Stimulated activated naive CD8-positive, alpha-beta T cell treated with anti-CD3 and anti-CD28 coated beads, Interleukin-15, amount 100 ng/mL, for 72 hours (primary cell): ENCODE data around the gene TMEM59L.
"Not testable (repeated sequence)": the region's sequence is repeated elsewhere in the genome, so short reads cannot be mapped to it uniquely, and the experiment has no call there.

Experiments
- ATAC-seq: fragments of 150-1000 bp; cut with Tn5 transposase; 2 replicates; pipeline ENCODE4 v1.10.0; 2021; ENCODE audit warnings: mild to moderate bottlenecking, moderate library complexity
- DNase-seq, 2 donors: peaks; one replicate each; pipeline ENCODE4 v3.0.0; 2021 to 2022
- H3K27ac Mint-ChIP-seq, 2 donors: one replicate each; pipeline ENCODE4 v1.8.0; 2022; ENCODE audit warnings: mild to moderate bottlenecking in 2 of 2, mixed read lengths in 2 of 2, moderate library complexity in 2 of 2
- H3K27me3 Mint-ChIP-seq: one replicate; pipeline ENCODE4 v1.8.0; 2022; ENCODE audit warnings: mixed read lengths
- H3K4me1 Mint-ChIP-seq: one replicate; pipeline ENCODE4 v1.8.0; 2022; ENCODE audit warnings: mild to moderate bottlenecking, mixed read lengths
- H3K4me3 Mint-ChIP-seq, 2 donors: one replicate each; pipeline ENCODE4 v1.8.0; 2022; ENCODE audit warnings: mild to moderate bottlenecking in 2 of 2, mixed read lengths in 2 of 2, moderate library complexity in 1 of 2
- H3K9me3 Mint-ChIP-seq, 2 donors: one replicate each; pipeline ENCODE4 v1.8.0; 2022; ENCODE audit warnings: mixed read lengths in 2 of 2

The TMEM59L gene

GRCh38 chr19:18590273-18591272, 22.1 kb upstream of the TMEM59L start:
- DNase-seq (peak in 1 of 2 donors; percentile 38), ATAC-seq (no peak)
- no peaks in the 10 kb centered on the region for H3K9me3 Mint-ChIP-seq
- peak overlapping the region in 1 of 2 donors; percentile 53 for H3K27ac Mint-ChIP-seq
- peaks cover 73% of the 10 kb centered on the region for H3K4me1 Mint-ChIP-seq
- H3K4me3 Mint-ChIP-seq, result peak overlapping the region; percentile 91 to 95
- peaks cover 12% of the 10 kb centered on the region for H3K27me3 Mint-ChIP-seq

- Mint-ChIP-seq H3K27ac (no peak overlapping the region), H3K4me1 (peaks cover 79% of the 10 kb centered on the region), H3K9me3 (no peaks in the 10 kb centered on the region), H3K4me3 (no peak overlapping the region), H3K27me3 (peaks cover 25% of the 10 kb centered on the region)
- ATAC-seq (no peak), DNase-seq (no peak)
These were observed 20.8 kb upstream of the TMEM59L start for GRCh38 chr19:18591735-18592385.

- not testable (repeated sequence) for ATAC-seq, DNase-seq, H3K4me3 Mint-ChIP-seq, H3K27ac Mint-ChIP-seq, H3K9me3 Mint-ChIP-seq
- peaks cover 76% of the 10 kb centered on the region for H3K4me1 Mint-ChIP-seq
- peaks cover 28% of the 10 kb centered on the region for H3K27me3 Mint-ChIP-seq
These were observed 19.9 kb upstream of the TMEM59L start for GRCh38 chr19:18592732-18593131.

GRCh38 chr19:18593367-18594095, 19.1 kb upstream of the TMEM59L start:
- no peak overlapping the region for H3K27ac Mint-ChIP-seq
- H3K4me3 Mint-ChIP-seq, result peak overlapping the region; percentile 47 to 83
- H3K27me3 Mint-ChIP-seq, result peaks cover 36% of the 10 kb centered on the region
- DNase-seq, result peak in 1 of 2 donors; percentile 30
- H3K9me3 Mint-ChIP-seq, result no peaks in the 10 kb centered on the region
- ATAC-seq, result no peak
- peaks cover 72% of the 10 kb centered on the region for H3K4me1 Mint-ChIP-seq

- DNase-seq (peak; percentile 75 to 81), ATAC-seq (peak; percentile 71)
- Mint-ChIP-seq H3K9me3 (no peaks in the 10 kb centered on the region), H3K4me3 (peak overlapping the region; percentile 83 to 91), H3K27ac (peak overlapping the region; percentile 90 to 93), H3K4me1 (peaks cover 71% of the 10 kb centered on the region), H3K27me3 (peaks cover 43% of the 10 kb centered on the region)
These were observed 18.4 kb upstream of the TMEM59L start for GRCh38 chr19:18594096-18594823.

- DNase-seq (no peak), ATAC-seq (peak; percentile 18)
- Mint-ChIP-seq H3K9me3 (no peaks in the 10 kb centered on the region), H3K27me3 (peaks cover 50% of the 10 kb centered on the region), H3K27ac (peak overlapping the region; percentile 90 to 93), H3K4me3 (peak overlapping the region; percentile 83 to 91), H3K4me1 (peaks cover 64% of the 10 kb centered on the region)
These were observed 17.8 kb upstream of the TMEM59L start for GRCh38 chr19:18594824-18595373.

- DNase-seq (no peak), ATAC-seq (no peak)
- Mint-ChIP-seq H3K4me3 (peak overlapping the region; percentile 47 to 67), H3K27ac (no peak overlapping the region), H3K4me1 (peaks cover 58% of the 10 kb centered on the region), H3K9me3 (no peaks in the 10 kb centered on the region), H3K27me3 (peaks cover 52% of the 10 kb centered on the region)
These were observed 17.2 kb upstream of the TMEM59L start for GRCh38 chr19:18595475-18595874.

GRCh38 chr19:18596752-18597157, 15.9 kb upstream of the TMEM59L start:
- DNase-seq (no peak), ATAC-seq (no peak)
- no peaks in the 10 kb centered on the region for H3K9me3 Mint-ChIP-seq
- H3K4me1 Mint-ChIP-seq, result peaks cover 51% of the 10 kb centered on the region
- no peak overlapping the region for H3K27ac Mint-ChIP-seq
- H3K4me3 Mint-ChIP-seq, result no peak overlapping the region
- H3K27me3 Mint-ChIP-seq, result peaks cover 59% of the 10 kb centered on the region

GRCh38 chr19:18597809-18598660, 14.6 kb upstream of the TMEM59L start:
- Mint-ChIP-seq H3K4me3 (no peak overlapping the region), H3K4me1 (peaks cover 49% of the 10 kb centered on the region), H3K9me3 (no peaks in the 10 kb centered on the region), H3K27ac (no peak overlapping the region), H3K27me3 (peaks cover 72% of the 10 kb centered on the region)
- ATAC-seq (no peak), DNase-seq (no peak)

GRCh38 chr19:18599485-18599884, 13.2 kb upstream of the TMEM59L start:
- Mint-ChIP-seq H3K9me3 (no peaks in the 10 kb centered on the region), H3K27me3 (peaks cover 83% of the 10 kb centered on the region)
- no peak for ATAC-seq

GRCh38 chr19:18600692-18601397, 11.8 kb upstream of the TMEM59L start:
- not testable (repeated sequence) for H3K27ac Mint-ChIP-seq, H3K9me3 Mint-ChIP-seq, H3K4me3 Mint-ChIP-seq, ATAC-seq, DNase-seq
- peaks cover 82% of the 10 kb centered on the region for H3K27me3 Mint-ChIP-seq
- H3K4me1 Mint-ChIP-seq, result peaks cover 26% of the 10 kb centered on the region

More at GRCh38 chr19:18599485-18599884, 13.2 kb upstream of the TMEM59L start:
- DNase-seq, result no peak
- peaks cover 39% of the 10 kb centered on the region for H3K4me1 Mint-ChIP-seq
- H3K27ac Mint-ChIP-seq, result no peak overlapping the region
- H3K4me3 Mint-ChIP-seq, result no peak overlapping the region

- Mint-ChIP-seq H3K27me3 (peaks cover 73% of the 10 kb centered on the region), H3K9me3 (no peaks in the 10 kb centered on the region), H3K4me3 (no peak overlapping the region), H3K27ac (no peak overlapping the region), H3K4me1 (peaks cover 15% of the 10 kb centered on the region)
- DNase-seq (no peak), ATAC-seq (no peak)
These were observed 10.8 kb upstream of the TMEM59L start for GRCh38 chr19:18601875-18602274.

GRCh38 chr19:18603255-18603957, 9.3 kb upstream of the TMEM59L start:
- no peak for DNase-seq
- ATAC-seq, result peak; percentile 72
- Mint-ChIP-seq H3K4me3 (no peak overlapping the region), H3K27me3 (peaks cover 79% of the 10 kb centered on the region), H3K9me3 (no peaks in the 10 kb centered on the region), H3K4me1 (peaks cover 19% of the 10 kb centered on the region), H3K27ac (no peak overlapping the region)
